Renal cortical epithelial cell (primary cell): ENCODE data around the gene FRMD4A. TPM values are rescaled to one million over a fixed set of nuclear protein-coding genes. Genes with fewer than 3 reads are reported as not detected.
"Not testable (repeated sequence)": the region's sequence is repeated elsewhere in the genome, so short reads cannot be mapped to it uniquely, and the experiment has no call there.

Source experiments
- DNase-seq: peaks from one replicate; pipeline ENCODE4 v3.0.0-alpha.2; 2011; ENCODE audit warnings: low read depth
- total RNA-seq: library from RNA; depleted of rRNA; stranded (reverse); fragments of >200 nt; gene quantifications from 2 replicates; pipeline ENCODE4 v1.2.3, GENCODE V29; 2014

FRMD4A gene
- total RNA-seq, 1 donor from 2014 or later: 18.6 TPM

- no peak for DNase-seq
Observed at GRCh38 chr10:14106828-14107227, 223.9 kb downstream of the FRMD4A start.

- no peak for DNase-seq
Observed at GRCh38 chr10:14102056-14102455, 228.7 kb downstream of the FRMD4A start.

- DNase-seq: no peak
Observed at GRCh38 chr10:14099885-14100284, 230.8 kb downstream of the FRMD4A start.

- DNase-seq: peak; percentile 35
Observed at GRCh38 chr10:14093730-14094484, 236.8 kb downstream of the FRMD4A start.

GRCh38 chr10:14092799-14093198, 237.9 kb downstream of the FRMD4A start:
- DNase-seq: no peak

GRCh38 chr10:14089556-14090292, 241.0 kb downstream of the FRMD4A start:
- DNase-seq: no peak

- no peak for DNase-seq
Observed at GRCh38 chr10:14087566-14087965, 243.2 kb downstream of the FRMD4A start.

- no peak for DNase-seq
Observed at GRCh38 chr10:14086596-14086995, 244.1 kb downstream of the FRMD4A start.

- DNase-seq: peak; percentile 85
Observed at GRCh38 chr10:14084875-14085274, 245.8 kb downstream of the FRMD4A start.

GRCh38 chr10:14080795-14081194, 249.9 kb downstream of the FRMD4A start:
- no peak for DNase-seq

GRCh38 chr10:14077430-14077829, 253.3 kb downstream of the FRMD4A start:
- no peak for DNase-seq

GRCh38 chr10:14074062-14074884, 256.5 kb downstream of the FRMD4A start:
- DNase-seq: peak; percentile 99

- DNase-seq: no peak
Observed at GRCh38 chr10:14072541-14072940, 258.2 kb downstream of the FRMD4A start.

GRCh38 chr10:14071956-14072355, 258.8 kb downstream of the FRMD4A start:
- DNase-seq: no peak

- no peak for DNase-seq
Observed at GRCh38 chr10:14068601-14069250, 262.0 kb downstream of the FRMD4A start.

- not testable (repeated sequence) for DNase-seq
Observed at GRCh38 chr10:14067638-14068037, 263.1 kb downstream of the FRMD4A start.

GRCh38 chr10:14066106-14066505, 264.6 kb downstream of the FRMD4A start:
- no peak for DNase-seq

GRCh38 chr10:14063531-14064285, 267.0 kb downstream of the FRMD4A start:
- DNase-seq: peak; percentile 84

GRCh38 chr10:14062528-14063260, 268.0 kb downstream of the FRMD4A start:
- DNase-seq: no peak

- DNase-seq: no peak
Observed at GRCh38 chr10:14060320-14061070, 270.2 kb downstream of the FRMD4A start.
